Activated CD8-positive, alpha-beta T cell treated with anti-CD3 and anti-CD28 coated beads for 36 hours (primary cell): ENCODE measurements around the gene UBE2D3. TPM values are rescaled to one million over a fixed set of nuclear protein-coding genes. Genes with fewer than 3 reads are reported as not detected.
A peak's percentile ranks its signal among the peaks of the same experiment; 100 is the strongest.

ENCODE experiments used
- ATAC-seq: fragments of 200-7000 bp; cut with Tn5 transposase; one replicate; pipeline ENCODE4 v1.10.0; 2021; ENCODE audit warnings: mild to moderate bottlenecking, moderate library complexity
- CTCF ChIA-PET: fragments of 350-600 bp; sonication (Branson Sonifier 250); formaldehyde crosslinking; loops from one replicate; lab custom pipeline; 2021; ENCODE audit warnings: antibody characterized with exemption; lab: Charles Lee
- POLR2A ChIA-PET: fragments of 350-600 bp; sonication (Branson Sonifier 250); formaldehyde crosslinking; loops from one replicate; lab custom pipeline; 2021; ENCODE audit warnings: antibody characterized with exemption; lab: Charles Lee
- DNase-seq: peaks from one replicate; pipeline ENCODE4 v3.0.0-alpha.2; 2020
- H3K27ac Mint-ChIP-seq: one replicate; pipeline ENCODE4 v1.8.0; 2021; ENCODE audit warnings: mild to moderate bottlenecking, mixed read lengths
- H3K27me3 Mint-ChIP-seq: one replicate; pipeline ENCODE4 v1.8.0; 2021; ENCODE audit warnings: mixed read lengths
- H3K36me3 Mint-ChIP-seq: one replicate; pipeline ENCODE4 v1.8.0; 2021; ENCODE audit warnings: low read depth, mixed read lengths
- H3K4me1 Mint-ChIP-seq: one replicate; pipeline ENCODE4 v1.8.0; 2021; ENCODE audit warnings: low read depth, mixed read lengths
- H3K4me3 Mint-ChIP-seq: one replicate; pipeline ENCODE4 v1.8.0; 2021; ENCODE audit warnings: mild to moderate bottlenecking, moderate library complexity, mixed read lengths
- H3K9me3 Mint-ChIP-seq: one replicate; pipeline ENCODE4 v1.8.0; 2021; ENCODE audit warnings: mixed read lengths
- CTCF ChIP-seq: fragments of 200-600 bp; IDR thresholded peaks from one replicate; pipeline ENCODE4 v1.8.0; 2022; ENCODE audit warnings: antibody characterized with exemption, mild to moderate bottlenecking
- intact Hi-C: fragments of 100-400 bp; cut with micrococcal nuclease; formaldehyde crosslinking; loops from one replicate; pipeline ENCODE4 v1.10.0; 2022
- total RNA-seq, 2 experiments: library from RNA; stranded (reverse); gene quantifications; one replicate each; pipeline ENCODE4 v1.2.3, GENCODE V29; 2021

UBE2D3 gene
- total RNA-seq, 2 experiments from 2014 or later, result 410 to 427 TPM

- intact Hi-C loops, result no loop called here
- H3K9me3 Mint-ChIP-seq, result peaks cover 7% of the 10 kb centered on the region
- ATAC-seq, result peak; percentile 28
- no peaks in the 10 kb centered on the region for H3K27me3 Mint-ChIP-seq
- H3K27ac Mint-ChIP-seq, result no peak overlapping the region
- ChIA-PET POLR2A (interaction anchor here (0.8 to 1.8 kb wide), 4 partner anchors 8 to 79 kb away, joined by 4 to 8 read pairs (median 6); partner anchors contain the start of gene MANBA), CTCF (no interaction called here)
- DNase-seq, result no peak
- no peak overlapping the region for H3K4me3 Mint-ChIP-seq
- peaks cover 24% of the 10 kb centered on the region for H3K36me3 Mint-ChIP-seq
- peaks cover 25% of the 10 kb centered on the region for H3K4me1 Mint-ChIP-seq
- TF ChIP-seq CTCF, result no peak
Observed at GRCh38 chr4:102789317-102789717, 38.0 kb downstream of the UBE2D3 start.

- no peak for TF ChIP-seq CTCF
- Mint-ChIP-seq H3K4me1 (peaks cover 25% of the 10 kb centered on the region), H3K36me3 (peaks cover 15% of the 10 kb centered on the region), H3K4me3 (no peak overlapping the region), H3K9me3 (peaks cover 7% of the 10 kb centered on the region), H3K27ac (no peak overlapping the region), H3K27me3 (no peaks in the 10 kb centered on the region)
- no peak for ATAC-seq
- POLR2A ChIA-PET, result no interaction called here
- intact Hi-C loops, result no loop called here
- CTCF ChIA-PET, result no interaction called here
- DNase-seq, result no peak
Observed at GRCh38 chr4:102787944-102788343, 39.4 kb downstream of the UBE2D3 start.

GRCh38 chr4:102787096-102787881 lies 40.1 kb downstream of the UBE2D3 start:
- Mint-ChIP-seq H3K27ac (peak overlapping the region; percentile 28), H3K9me3 (peaks cover 3% of the 10 kb centered on the region), H3K36me3 (peaks cover 9% of the 10 kb centered on the region), H3K4me3 (no peak overlapping the region), H3K27me3 (no peaks in the 10 kb centered on the region), H3K4me1 (peaks cover 22% of the 10 kb centered on the region)
- DNase-seq (no peak), ATAC-seq (peak; percentile 77)
- CTCF ChIA-PET, result no interaction called here
- intact Hi-C loops, result no loop called here
- POLR2A ChIA-PET, result no interaction called here
- no peak for TF ChIP-seq CTCF

GRCh38 chr4:102786279-102786678 lies 41.1 kb downstream of the UBE2D3 start:
- H3K27ac Mint-ChIP-seq, result no peak overlapping the region
- DNase-seq (no peak), ATAC-seq (no peak)
- H3K4me3 Mint-ChIP-seq, result no peak overlapping the region
- H3K36me3 Mint-ChIP-seq, result peaks cover 2% of the 10 kb centered on the region
- CTCF ChIA-PET, result no interaction called here
- POLR2A ChIA-PET, result interaction anchor here (1.2 kb wide), 1 partner anchor 26 kb away, joined by 3 read pairs; no protein-coding TSS in a partner anchor
- intact Hi-C loops, result no loop called here
- TF ChIP-seq CTCF, result no peak
- H3K9me3 Mint-ChIP-seq, result peaks cover 2% of the 10 kb centered on the region
- peaks cover 18% of the 10 kb centered on the region for H3K4me1 Mint-ChIP-seq
- H3K27me3 Mint-ChIP-seq, result no peaks in the 10 kb centered on the region

- ATAC-seq (no peak), DNase-seq (no peak)
- Mint-ChIP-seq H3K27ac (no peak overlapping the region), H3K36me3 (no peaks in the 10 kb centered on the region), H3K4me3 (no peak overlapping the region), H3K9me3 (no peaks in the 10 kb centered on the region), H3K4me1 (peaks cover 4% of the 10 kb centered on the region), H3K27me3 (peaks cover 2% of the 10 kb centered on the region)
- ChIA-PET POLR2A (no interaction called here), CTCF (no interaction called here)
- intact Hi-C loops, result no loop called here
- no peak for TF ChIP-seq CTCF
Observed at GRCh38 chr4:102783006-102783405, 44.3 kb downstream of the UBE2D3 start.
